Central memory CD4-positive, alpha-beta T cell (primary cell): ENCODE measurements around the gene ASTN2.

Experiments used
- DNase-seq: peaks from one replicate; pipeline ENCODE4 v3.0.0; 2022

Gene ASTN2

GRCh38 chr9:116435706-116436105 is 979.2 kb downstream of the ASTN2 start:
- DNase-seq, result no peak

- DNase-seq, result no peak
Observed at GRCh38 chr9:116434314-116434713, 980.5 kb downstream of the ASTN2 start.

DNA sequence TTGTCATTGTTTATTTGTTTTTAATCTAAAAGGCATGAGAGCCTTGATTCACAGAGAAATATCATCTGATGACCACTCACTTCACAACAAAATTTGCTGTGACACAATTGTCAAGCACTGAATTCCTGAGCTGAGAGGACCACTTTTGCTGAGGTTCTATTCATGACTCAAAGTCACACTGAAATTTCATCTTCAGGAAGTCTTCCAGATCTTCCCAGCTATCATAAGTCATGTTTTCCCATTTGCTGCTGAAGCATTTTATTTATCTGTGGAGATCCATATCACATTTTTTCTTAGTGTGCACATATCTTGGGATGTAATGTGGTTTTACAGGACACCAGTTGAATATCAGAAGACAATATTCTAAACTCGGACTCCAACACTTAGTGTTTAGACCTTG is 982.8 kb downstream of the ASTN2 start:
- no peak for DNase-seq

DNA sequence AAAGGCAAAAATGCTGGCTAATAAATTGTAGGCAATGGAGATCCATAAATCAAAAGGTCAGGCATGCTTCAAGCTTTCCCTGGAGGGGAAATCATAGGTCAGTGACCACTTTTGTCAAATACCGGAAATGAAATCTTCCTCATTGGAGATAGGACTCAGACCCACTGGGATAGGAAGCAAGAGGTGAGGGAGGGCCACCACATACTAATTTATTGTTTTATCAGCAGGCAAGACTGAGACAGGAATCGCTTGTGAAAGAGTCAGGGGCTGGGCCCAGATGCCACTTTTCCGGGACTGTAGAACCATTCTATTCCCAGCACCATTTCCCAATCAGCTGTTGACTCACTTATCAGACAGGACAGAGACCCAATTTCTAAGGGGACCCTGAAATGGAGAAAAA is 984.0 kb downstream of the ASTN2 start:
- no peak for DNase-seq

- no peak for DNase-seq
Observed at GRCh38 chr9:116425244-116425643, 989.6 kb downstream of the ASTN2 start.

DNA sequence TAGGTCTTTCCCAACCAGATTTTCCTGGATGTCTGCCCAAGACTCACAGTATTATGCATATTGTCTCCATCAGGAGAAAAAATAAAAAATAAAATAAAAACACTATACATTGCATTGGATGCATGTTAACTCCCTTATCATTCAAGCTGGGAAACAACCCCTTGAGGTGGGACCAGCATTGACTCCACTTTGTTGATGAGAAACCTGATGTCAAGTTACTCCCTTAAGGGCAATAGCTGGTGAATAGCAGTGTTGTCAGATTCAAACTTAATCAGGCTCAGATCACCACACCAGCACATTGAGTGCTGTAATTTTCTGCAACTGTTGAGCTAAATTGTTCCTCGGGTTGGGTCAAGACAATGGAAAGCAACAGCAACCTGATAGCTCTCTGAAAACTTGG is 991.7 kb downstream of the ASTN2 start:
- no peak for DNase-seq

DNA sequence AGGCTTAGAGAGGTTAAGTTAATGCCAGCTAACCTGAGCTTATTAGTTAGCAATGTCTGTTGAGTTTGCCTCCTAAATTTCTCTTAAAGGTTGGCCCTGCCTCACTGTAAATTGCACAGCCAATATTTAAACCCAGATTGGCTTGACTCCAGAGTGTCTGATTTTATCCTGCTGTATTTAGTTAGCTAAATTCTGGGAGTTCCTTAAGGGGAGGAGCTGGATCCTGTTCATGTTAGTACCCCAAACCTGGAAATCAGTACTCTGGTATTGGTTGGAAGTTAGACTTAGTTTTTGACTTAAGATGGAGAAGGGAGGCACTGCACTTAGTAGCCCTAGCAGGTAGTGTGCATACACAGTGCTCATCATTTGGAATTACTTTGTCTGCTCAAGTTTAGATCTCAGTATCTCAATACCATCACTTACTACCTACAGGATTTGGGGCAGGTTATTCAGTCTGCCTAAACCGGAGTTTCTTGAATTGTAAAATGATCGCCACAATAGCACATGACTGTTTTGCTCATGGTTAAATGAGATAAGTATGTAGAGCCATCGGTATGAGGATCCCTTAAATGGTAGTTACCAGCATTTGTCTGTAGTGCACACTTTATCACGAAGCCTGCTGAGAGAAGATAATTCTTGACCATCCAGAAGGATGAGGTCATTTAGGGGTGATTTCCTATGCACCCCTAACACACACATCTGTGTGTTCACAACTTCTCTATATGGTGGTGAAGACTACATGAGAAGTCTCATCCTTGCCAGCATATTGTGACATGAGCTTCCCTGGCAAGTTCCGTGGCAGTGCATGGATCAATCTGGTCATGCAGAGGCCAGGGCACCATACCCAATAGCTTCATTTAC is 992.5 kb downstream of the ASTN2 start:
- no peak for DNase-seq

DNA sequence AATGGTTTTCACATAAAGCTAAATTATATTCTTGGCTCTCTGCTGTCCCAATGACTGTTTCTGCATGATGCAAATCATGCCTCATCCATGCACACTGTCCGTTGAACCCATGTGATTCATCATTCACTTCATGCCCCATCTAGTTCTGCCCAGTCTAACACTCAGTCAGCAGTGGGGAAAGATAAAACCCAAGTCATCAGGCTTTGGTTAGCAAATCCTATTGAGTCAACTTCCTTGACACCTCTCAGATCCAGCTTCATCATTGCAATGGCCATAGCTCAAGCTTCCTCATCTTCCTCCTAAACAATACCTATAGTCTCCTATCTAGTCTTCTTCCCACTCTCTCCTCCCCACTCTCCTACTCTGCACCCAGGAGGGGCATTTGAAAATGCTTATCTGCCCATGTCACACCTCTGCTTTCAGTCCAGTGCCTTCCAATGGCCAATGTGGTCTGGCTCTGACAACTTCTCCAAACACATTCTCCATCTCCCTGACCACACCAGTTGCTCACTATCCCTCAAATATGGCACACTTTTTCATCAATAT is 993.8 kb downstream of the ASTN2 start:
- DNase-seq, result no peak

DNA sequence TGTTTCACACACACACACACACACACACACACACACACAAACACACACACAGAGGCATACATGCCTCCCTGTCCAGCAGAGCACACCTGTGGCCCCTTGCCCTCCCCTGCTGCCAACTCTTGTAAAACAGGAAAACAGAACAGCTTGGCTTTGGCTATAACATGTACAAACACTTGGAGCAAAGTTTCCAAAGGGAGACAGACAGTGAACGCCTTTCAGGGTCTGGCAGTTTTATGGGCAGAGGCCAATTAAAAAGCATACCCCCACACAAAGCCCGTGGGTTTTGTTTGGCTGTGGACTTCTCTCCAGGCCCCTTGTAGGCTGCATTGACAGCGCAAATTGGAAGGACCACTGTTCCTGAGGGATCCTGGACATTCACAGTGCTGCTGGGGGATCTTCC is 995.7 kb downstream of the ASTN2 start:
- no peak for DNase-seq

DNA sequence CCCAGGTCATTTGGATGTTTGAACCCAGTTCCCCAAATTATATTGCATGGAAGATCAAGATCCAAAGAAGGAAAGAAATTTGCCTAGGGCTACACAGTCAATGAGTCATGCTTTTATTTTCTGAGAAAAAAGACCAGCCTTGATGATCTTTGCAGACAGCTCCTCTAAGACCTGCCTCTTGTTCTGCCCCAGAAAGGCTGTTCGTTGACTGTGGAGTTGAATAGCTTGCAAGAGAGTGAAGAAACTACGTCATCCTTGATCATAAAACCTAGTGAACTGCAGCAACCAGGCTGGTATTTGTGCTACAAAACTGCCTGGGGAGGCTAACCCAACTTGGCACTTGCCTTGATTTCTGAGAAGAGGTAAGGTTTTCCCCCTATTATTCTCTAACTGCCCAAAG is 997.4 kb downstream of the ASTN2 start:
- no peak for DNase-seq

DNA sequence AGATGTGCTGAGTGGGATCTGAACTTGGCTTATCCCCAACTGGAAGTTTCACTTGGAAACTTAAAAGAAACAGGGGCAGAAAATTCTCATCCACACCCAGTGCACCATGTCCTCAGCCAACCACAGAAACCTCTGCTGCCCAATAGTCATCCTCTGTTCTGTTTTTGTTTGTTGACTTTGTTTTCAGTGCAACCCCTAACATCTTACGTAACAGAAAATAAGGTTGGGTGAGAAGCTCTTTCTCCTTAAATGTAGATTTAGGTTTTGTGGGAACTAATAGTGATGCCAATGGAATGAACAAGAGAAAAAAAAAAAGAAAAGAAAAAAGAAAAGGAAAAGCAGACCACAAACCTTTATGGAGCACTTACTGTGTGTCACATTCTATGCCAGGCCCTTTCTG is 998.4 kb downstream of the ASTN2 start:
- DNase-seq, result no peak

DNA sequence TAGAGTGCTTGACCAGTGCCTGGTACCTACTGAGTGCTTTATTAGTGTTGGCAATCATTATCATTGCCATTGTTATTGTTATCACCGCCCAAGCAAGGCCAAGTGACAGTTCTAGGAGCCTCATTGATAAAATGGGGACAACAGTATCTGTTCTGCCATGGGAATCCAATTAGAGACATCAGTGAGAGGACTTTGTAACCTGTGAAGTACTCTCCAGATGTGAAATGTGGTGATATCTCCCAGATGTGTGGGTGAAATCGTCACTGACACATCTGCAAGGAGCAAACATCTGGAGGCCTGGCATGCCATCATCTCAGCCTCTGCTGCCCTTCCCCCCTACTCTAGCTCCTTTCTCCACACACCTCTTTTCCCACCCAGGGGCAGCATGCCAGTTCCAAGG is 1000.5 kb downstream of the ASTN2 start:
- DNase-seq, result no peak

- DNase-seq, result no peak
Observed at GRCh38 chr9:116411506-116411905, 1003.4 kb downstream of the ASTN2 start.

DNA sequence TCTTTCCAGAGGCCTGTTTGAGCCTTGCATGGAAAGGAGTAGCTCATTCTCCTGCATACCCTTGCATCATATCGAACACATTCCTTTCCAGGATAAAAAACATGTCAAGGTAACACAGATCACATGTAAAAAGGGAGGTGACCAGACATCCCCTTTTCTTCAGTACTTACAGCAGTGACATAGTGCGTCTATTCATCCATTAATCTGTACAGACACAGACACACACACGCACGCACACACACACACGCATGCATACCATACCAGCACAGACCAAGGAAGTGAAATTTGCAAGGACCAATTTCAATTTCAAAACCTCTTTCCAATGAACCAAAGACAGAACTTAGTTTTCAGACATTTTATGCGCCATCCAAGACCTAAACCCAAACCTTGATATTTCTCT is 1005.2 kb downstream of the ASTN2 start:
- DNase-seq, result no peak

- no peak for DNase-seq
Observed at GRCh38 chr9:116409129-116409528, 1005.7 kb downstream of the ASTN2 start.

- no peak for DNase-seq
Observed at GRCh38 chr9:116406469-116406868, 1008.4 kb downstream of the ASTN2 start.

DNA sequence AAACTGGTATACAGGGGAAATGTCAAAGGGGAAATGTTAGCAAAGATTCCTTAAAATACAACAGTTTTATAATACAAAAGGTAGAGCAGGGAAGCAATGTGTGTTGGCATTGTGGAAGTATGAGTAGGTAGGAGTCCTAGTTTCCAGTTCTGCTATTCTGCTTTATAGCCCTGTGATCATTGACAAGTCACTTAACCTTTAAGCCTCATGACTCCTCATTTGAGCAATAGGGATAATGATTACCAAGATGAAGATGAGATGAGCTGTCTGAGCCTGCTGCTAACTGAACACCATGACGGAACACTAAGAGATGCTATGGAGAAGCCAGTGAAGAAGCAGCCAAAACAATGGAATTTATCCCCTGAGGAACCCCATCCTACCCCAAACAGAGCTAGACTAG is 1009.5 kb downstream of the ASTN2 start:
- no peak for DNase-seq

DNA sequence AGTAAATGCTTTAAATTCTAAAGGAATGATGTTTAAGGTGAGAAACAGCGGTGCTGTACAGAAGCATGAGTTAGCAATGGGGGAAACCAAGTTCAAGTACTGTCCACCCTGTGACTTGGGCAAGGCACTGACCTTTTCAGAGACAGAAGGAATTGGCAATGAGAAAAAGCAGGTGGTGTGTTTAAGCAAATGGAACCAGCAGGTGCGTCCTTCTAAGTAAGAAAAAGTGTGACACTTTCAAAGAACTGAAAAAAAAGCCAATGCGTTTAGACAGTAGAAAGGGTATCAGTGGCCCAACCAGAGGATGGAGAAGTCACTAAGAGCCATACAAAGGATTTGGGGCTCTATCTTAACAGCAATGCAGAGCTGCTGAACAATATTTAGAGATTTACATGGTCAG is 1010.6 kb downstream of the ASTN2 start:
- no peak for DNase-seq

GRCh38 chr9:116403171-116403570 is 1011.7 kb downstream of the ASTN2 start:
- DNase-seq, result no peak

DNA sequence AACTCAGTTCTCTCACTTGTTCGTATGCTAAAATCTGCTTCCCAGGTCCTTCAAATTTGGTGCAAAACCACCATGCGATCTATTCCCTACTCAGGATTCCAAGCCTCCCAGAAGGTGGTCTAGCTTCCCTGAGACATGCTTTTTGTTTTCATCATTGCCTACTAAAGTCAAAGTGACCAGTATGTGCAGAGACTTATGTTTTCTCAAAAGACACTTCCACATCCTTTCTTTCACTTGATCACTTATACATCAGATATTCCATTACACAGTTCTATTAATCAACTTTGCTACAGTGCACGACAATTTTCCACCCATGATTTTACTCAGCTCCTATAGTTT is 1019.2 kb downstream of the ASTN2 start:
- DNase-seq, result no peak

DNA sequence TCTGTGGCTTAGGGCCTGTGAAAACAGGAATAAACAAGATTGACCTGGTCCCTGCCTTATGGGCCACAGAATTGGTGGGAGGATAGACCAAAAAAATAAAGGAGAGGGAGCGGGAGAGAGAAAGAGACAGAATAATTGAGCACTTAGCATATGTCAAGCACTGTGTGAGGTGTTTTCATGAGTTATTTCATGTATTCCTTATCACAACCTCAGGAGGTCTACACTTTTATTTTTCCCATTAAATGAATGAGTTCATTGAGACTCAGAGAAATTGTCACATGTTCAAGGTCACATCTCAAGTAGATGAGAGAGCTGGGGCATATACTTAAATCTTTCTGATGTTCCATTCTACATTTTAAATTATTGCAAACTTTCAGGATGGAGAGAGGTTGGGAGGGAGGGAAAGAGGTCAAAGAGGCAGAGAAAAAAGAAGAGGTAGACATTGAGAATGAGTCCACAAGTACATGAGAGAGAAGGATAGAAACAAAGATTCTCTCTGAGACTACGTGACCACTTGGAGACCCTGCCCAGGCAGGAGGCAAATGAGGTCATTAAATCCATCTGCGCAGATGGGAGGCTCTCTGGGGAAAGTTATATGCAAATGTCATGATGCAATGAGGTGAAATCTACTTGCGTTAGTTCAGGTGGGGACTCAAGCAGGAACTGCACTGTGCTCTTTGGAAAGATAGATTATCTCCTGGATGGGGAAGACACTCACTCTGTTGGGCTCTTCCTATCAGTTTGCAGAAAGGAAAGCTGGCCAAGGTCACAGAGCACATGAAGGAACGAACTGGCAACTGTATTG is 1019.8 kb downstream of the ASTN2 start:
- no peak for DNase-seq

DNA sequence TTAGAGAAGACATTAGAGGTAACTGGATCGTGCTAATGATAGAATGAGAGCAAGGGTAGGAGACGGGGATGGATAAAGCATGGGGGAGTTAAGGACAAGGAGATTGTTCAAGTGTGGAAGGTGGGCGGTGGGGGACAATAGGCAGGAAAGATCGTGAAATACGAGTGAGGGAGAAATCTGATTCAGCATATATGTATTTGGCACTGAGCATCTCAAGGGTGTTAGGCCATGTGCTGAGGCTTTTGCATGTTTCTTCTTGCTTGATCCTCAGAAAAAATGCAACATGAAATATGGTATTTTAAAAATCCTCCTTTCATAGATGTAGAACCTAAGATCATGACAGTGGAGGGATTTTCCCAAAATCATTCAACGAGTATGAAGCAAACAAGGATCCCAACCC is 1020.8 kb downstream of the ASTN2 start:
- DNase-seq, result no peak

GRCh38 chr9:116393198-116393597 is 1021.7 kb downstream of the ASTN2 start:
- no peak for DNase-seq

DNA sequence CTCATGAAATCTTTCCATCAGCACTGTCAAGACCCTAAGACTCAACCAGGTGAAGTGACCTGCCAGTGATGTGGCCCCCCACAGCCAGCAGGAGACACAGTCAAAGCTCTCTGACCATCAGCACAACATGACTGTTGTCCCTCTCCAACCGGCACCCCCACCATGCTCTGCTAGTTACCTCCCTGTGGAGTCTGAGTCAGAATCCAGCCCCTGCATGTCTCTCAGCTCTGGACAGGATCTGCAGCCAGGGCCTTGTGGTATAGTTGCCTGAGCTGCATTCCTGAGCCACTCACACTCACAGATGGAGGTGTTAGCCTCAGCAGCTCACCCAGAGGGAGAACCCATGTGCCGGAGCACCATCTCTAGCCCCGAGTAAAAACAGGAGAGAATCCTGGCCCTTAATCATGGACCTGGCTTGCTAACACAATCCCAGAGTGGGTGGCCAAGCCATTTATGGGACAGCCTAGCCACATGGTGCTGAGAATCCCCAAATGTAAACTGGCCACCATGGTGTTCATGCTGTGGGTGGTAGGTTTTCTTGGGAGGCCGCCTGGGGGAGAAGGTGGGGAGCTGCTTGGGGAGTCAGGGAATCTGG is 1023.5 kb downstream of the ASTN2 start:
- DNase-seq, result no peak
